H1 (cell line): ENCODE measurements around the gene SV2C. TPM values are rescaled to one million over a fixed set of nuclear protein-coding genes. Genes with fewer than 3 reads are reported as not detected.

Source experiments
- ASH2L ChIP-seq: fragments of 200-600, 300-600 bp; sonication (generic); IDR thresholded peaks from one replicate; pipeline ENCODE4 v1.7.1; 2017; ENCODE audit warnings: low read length
- GABPA ChIP-seq: IDR thresholded peaks from 2 replicates; pipeline ENCODE4 v1.6.1; 2011; ENCODE audit warnings: mild to moderate bottlenecking, low read length, moderate library complexity, borderline replicate concordance; ENCODE audit not compliant: insufficient read depth
- GTF2F1 ChIP-seq: IDR thresholded peaks from 2 replicates; pipeline ENCODE4 v1.6.1; 2012; ENCODE audit warnings: low read depth, low read length, improper control_type of control experiment, borderline replicate concordance
- HDAC2 ChIP-seq, 2 experiments: fragments of 300-600 bp in 1 of 2; sonication (generic) in 1 of 2; IDR thresholded peaks; 2 replicates each; pipeline ENCODE4 v1.6.1; 2011 to 2012; ENCODE audit warnings: low read depth in 2 of 2, low read length in 2 of 2, mild to moderate bottlenecking in 2 of 2, moderate library complexity in 2 of 2, borderline replicate concordance in 1 of 2, inconsistent platforms in 1 of 2
- KDM5A ChIP-seq: fragments of 200-600 bp; IDR thresholded peaks from 2 replicates; pipeline ENCODE4 v1.7.1; 2012; ENCODE audit warnings: mild to moderate bottlenecking, low read length, inconsistent platforms, mixed read lengths
- PHF8 ChIP-seq: fragments of 200-600 bp; sonication (generic); conservative IDR thresholded peaks from 2 replicates; pipeline ENCODE4 v1.7.1; 2012; ENCODE audit warnings: low read depth, mild to moderate bottlenecking, inconsistent platforms, low read length, moderate library complexity
- POLR2AphosphoS5 ChIP-seq: IDR thresholded peaks from 2 replicates; pipeline ENCODE4 v1.6.1; 2011; ENCODE audit warnings: low read depth, low read length
- POU5F1 ChIP-seq: IDR thresholded peaks from 2 replicates; pipeline ENCODE4 v1.6.1; 2011; ENCODE audit warnings: low read depth, mild to moderate bottlenecking, low read length, moderate library complexity
- RAD21 ChIP-seq, 2 experiments: IDR thresholded peaks in 1 of 2; conservative IDR thresholded peaks in 1 of 2; 2 replicates each; pipeline ENCODE4 v1.6.1; 2011; ENCODE audit warnings: low read depth in 2 of 2, low read length in 2 of 2, improper control_type of control experiment in 1 of 2, inconsistent platforms in 1 of 2, mild to moderate bottlenecking in 1 of 2, moderate library complexity in 1 of 2
- SP1 ChIP-seq: IDR thresholded peaks from 2 replicates; pipeline ENCODE4 v1.6.1; 2011; ENCODE audit warnings: low read depth, low read length
- SP2 ChIP-seq: IDR thresholded peaks from 2 replicates; pipeline ENCODE4 v1.6.1; 2012; ENCODE audit warnings: mild to moderate bottlenecking, low read length, inconsistent platforms
- TEAD4 ChIP-seq: IDR thresholded peaks from 2 replicates; pipeline ENCODE4 v1.6.1; 2012; ENCODE audit warnings: low read depth, low read length, inconsistent platforms, mixed read lengths
- YY1 ChIP-seq: IDR thresholded peaks from 2 replicates; pipeline ENCODE4 v1.6.1; 2011; ENCODE audit warnings: low read depth, mild to moderate bottlenecking, low read length
- polyA plus RNA-seq, 7 experiments: library from polyadenylated mRNA; depleted of rRNA in 3 of 7; stranded (reverse) in 5 of 7; unstranded in 2 of 7; fragments of >200 nt in 5 of 7; fragments of 200-250 nt in 2 of 7; gene quantifications; 1 replicate in 5 of 7; 2 replicates in 1 of 7; 4 replicates in 1 of 7; pipeline versions ENCODE4 v1.2.1 to v1.2.3, GENCODE V29; 2011 to 2013; ENCODE audit warnings: missing spikeins in 2 of 7, mixed read lengths in 2 of 7
- total RNA-seq: library from RNA; stranded (reverse); fragmentation: NEBNext Ultra II Directional; extraction: Animal tissue kit (Norgen Biotek cat#: 25700); gene quantifications from 2 replicates; pipeline ENCODE4 v1.2.1, GENCODE V29; 2021
- TF ChIP-seq, protein P1 (sequence below), 3 experiments: IDR thresholded peaks; 1 replicate in 2 of 3; 2 replicates in 1 of 3; pipeline versions ENCODE4 v1.5.1 to v1.6.1; 2011; ENCODE audit warnings: low read length in 3 of 3, mild to moderate bottlenecking in 3 of 3, inconsistent platforms in 2 of 3, low read depth in 1 of 3, moderate library complexity in 1 of 3; ENCODE audit not compliant: insufficient read depth in 1 of 3; ENCODE audit errors: control extremely low read depth in 1 of 3
- TF ChIP-seq, protein P2 (sequence below): IDR thresholded peaks from 2 replicates; pipeline ENCODE4 v1.6.1; 2012; ENCODE audit warnings: low read length, inconsistent platforms

SV2C gene
- total and polyA plus RNA-seq, 2 of the 8 experiments (the other 6 are each of a cell fraction or from before 2014, with no cell fraction given) = 0.08 to 0.24 TPM

DNA sequence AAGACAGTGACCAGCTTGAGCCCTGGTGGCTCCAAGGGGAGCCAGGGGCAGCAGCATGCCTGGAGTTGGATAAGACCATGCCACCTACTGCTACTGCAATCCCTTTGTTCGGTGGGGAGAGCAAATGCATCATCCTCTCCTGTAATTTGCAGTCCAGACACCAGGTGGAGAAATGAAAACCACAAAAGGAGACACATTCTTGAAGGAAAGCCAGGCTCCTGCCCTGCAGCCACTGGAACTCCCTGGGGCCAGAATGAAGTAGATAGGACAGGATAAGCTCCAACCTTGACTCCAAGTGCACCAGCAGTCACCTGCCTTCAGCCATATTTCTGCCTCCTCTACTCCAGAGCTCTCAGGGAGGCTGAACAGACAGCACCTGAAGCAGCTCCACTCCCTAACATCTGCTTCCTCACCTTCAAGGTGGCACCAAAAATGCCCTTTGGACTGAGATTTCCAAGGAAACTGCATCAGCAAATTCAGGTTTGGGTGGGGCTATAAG is 254.8 kb downstream of the SV2C start (continued):
- TF ChIP-seq RAD21 (IDR thresholded peaks at IDR 0.05 in 1 of 2, conservative IDR thresholded peaks at IDR 0.05 in 1 of 2; ENCODE audit: low read depth in 2 of 2, low read length in 2 of 2) = peak; percentile 57 to 65
- peak; percentile 82 for TF ChIP-seq TEAD4
- no peak for TF ChIP-seq SP2
- TF ChIP-seq ASH2L = no peak
- TF ChIP-seq, protein P1, sequence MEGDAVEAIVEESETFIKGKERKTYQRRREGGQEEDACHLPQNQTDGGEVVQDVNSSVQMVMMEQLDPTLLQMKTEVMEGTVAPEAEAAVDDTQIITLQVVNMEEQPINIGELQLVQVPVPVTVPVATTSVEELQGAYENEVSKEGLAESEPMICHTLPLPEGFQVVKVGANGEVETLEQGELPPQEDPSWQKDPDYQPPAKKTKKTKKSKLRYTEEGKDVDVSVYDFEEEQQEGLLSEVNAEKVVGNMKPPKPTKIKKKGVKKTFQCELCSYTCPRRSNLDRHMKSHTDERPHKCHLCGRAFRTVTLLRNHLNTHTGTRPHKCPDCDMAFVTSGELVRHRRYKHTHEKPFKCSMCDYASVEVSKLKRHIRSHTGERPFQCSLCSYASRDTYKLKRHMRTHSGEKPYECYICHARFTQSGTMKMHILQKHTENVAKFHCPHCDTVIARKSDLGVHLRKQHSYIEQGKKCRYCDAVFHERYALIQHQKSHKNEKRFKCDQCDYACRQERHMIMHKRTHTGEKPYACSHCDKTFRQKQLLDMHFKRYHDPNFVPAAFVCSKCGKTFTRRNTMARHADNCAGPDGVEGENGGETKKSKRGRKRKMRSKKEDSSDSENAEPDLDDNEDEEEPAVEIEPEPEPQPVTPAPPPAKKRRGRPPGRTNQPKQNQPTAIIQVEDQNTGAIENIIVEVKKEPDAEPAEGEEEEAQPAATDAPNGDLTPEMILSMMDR (IDR thresholded peaks at IDR 0.05; ENCODE audit: control extremely low read depth in 1 of 3, insufficient read depth in 1 of 3, low read depth in 1 of 3, low read length in 3 of 3) = peak; percentile 1 to 72 (median 55)
- peak; percentile 50 to 54; a peak in 1 of 4 replicates for TF ChIP-seq HDAC2 (IDR thresholded peaks at IDR 0.05; ENCODE audit: borderline replicate concordance in 1 of 2, low read depth in 2 of 2, low read length in 2 of 2)
- no peak for TF ChIP-seq POU5F1
- TF ChIP-seq, protein P2, sequence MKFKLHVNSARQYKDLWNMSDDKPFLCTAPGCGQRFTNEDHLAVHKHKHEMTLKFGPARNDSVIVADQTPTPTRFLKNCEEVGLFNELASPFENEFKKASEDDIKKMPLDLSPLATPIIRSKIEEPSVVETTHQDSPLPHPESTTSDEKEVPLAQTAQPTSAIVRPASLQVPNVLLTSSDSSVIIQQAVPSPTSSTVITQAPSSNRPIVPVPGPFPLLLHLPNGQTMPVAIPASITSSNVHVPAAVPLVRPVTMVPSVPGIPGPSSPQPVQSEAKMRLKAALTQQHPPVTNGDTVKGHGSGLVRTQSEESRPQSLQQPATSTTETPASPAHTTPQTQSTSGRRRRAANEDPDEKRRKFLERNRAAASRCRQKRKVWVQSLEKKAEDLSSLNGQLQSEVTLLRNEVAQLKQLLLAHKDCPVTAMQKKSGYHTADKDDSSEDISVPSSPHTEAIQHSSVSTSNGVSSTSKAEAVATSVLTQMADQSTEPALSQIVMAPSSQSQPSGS = 0 out of 2 replicates have a peak, but pooled peaks have one; percentile 42
- no peak for TF ChIP-seq GABPA
- no peak for TF ChIP-seq PHF8
- no peak for TF ChIP-seq KDM5A
- TF ChIP-seq POLR2AphosphoS5 = no peak
- TF ChIP-seq GTF2F1 = no peak
- TF ChIP-seq SP1 = no peak
- TF ChIP-seq YY1 = peak; percentile 53; the same call in 1 of the 2 replicates
